ENCODE data around the gene ACAP3. TPM values are rescaled to one million over a fixed set of nuclear protein-coding genes. Genes with fewer than 3 reads are reported as not detected.

The ACAP3 gene
- total and polyA plus RNA-seq, 2 donors (not counting 3 experiments of a cell fraction or from before 2014, with no cell fraction given), result 27.8 to 39.0 TPM

GRCh38 chr1:1314678-1315335 is 7.1 kb upstream of the ACAP3 start:
- H3K27me3 ChIP-seq (ENCODE audit: control insufficient read depth in 2 of 2, insufficient read depth in 2 of 2, low read length in 2 of 2), result no peaks in the 10 kb centered on the region
- dilution Hi-C loops (cut with MboI; ENCODE audit: extremely low pct_ligation_motif_present, low sequenced_read_pairs) (no loop called here), intact Hi-C loops (cut with micrococcal nuclease) (no loop called here)
- FAIRE-seq (no peak), DNase-seq (ENCODE audit: low read depth, low spot score) (no peak)
- no peak overlapping the region for H2AFZ ChIP-seq (ENCODE audit: low read depth, low read length)
- no TSS peak for BruUV-seq (replicated peaks)
- H4K20me1 ChIP-seq (replicated peaks; ENCODE audit: control insufficient read depth, extremely low read depth, insufficient read depth, low read length), result peaks cover 4% of the 10 kb centered on the region
- H3K9me3 ChIP-seq (replicated peaks; ENCODE audit: control insufficient read depth, insufficient read depth, low read length), result no peaks in the 10 kb centered on the region
- H3K4me3 ChIP-seq (replicated peaks in 1 of 3; ENCODE audit: insufficient read depth in 1 of 3, low read depth in 1 of 3, low read length in 3 of 3), result no peak overlapping the region
- TF ChIP-seq CTCF (IDR thresholded peaks at IDR 0.05; ENCODE audit: extremely low read depth in 1 of 2, insufficient read depth in 1 of 2, low read depth in 1 of 2, low read length in 2 of 2) (no peak), POLR2AphosphoS5 (IDR thresholded peaks at IDR 0.05; ENCODE audit: insufficient read depth, low read depth, low read length) (no peak), MYC (IDR thresholded peaks at IDR 0.05; ENCODE audit: low read depth, low read length) (no peak), POLR2A (IDR thresholded peaks at IDR 0.05; ENCODE audit: low read depth, low read length) (no peak), FOS (IDR thresholded peaks at IDR 0.05; ENCODE audit: borderline replicate concordance, insufficient read depth, low read length) (no peak), EZH2 (IDR thresholded peaks at IDR 0.05; ENCODE audit: borderline replicate concordance, low read depth, low read length, severe bottlenecking) (no peak), JUN (IDR thresholded peaks at IDR 0.05; ENCODE audit: borderline replicate concordance, insufficient read depth, insufficient read length, low read depth) (no peak)
- H3K79me2 ChIP-seq (ENCODE audit: control insufficient read depth, insufficient read depth, low read length), result peaks cover 4% of the 10 kb centered on the region
- H3K9me1 ChIP-seq (replicated peaks; ENCODE audit: control insufficient read depth, extremely low read depth, insufficient read depth, low read length), result no peaks in the 10 kb centered on the region
- ChIA-PET POLR2A (no interaction called here), CTCF (no interaction called here)
- H3K4me1 ChIP-seq (ENCODE audit: control insufficient read depth, extremely low read depth, insufficient read depth, low read length), result no peaks in the 10 kb centered on the region
- H3K36me3 ChIP-seq (ENCODE audit: control insufficient read depth in 2 of 2, extremely low read depth in 1 of 2, insufficient read depth in 2 of 2, low read length in 2 of 2), result peaks cover 0 to 45% of the 10 kb centered on the region in 2 experiments
- no peak overlapping the region for H3K27ac ChIP-seq (ENCODE audit: insufficient read depth, low read depth, low read length)
- H3K4me2 ChIP-seq (ENCODE audit: insufficient read depth, low read length), result no peak overlapping the region
- H3K9ac ChIP-seq (replicated peaks; ENCODE audit: extremely low read depth, insufficient read depth, low read length), result no peak overlapping the region

Measured in endothelial cell of umbilical vein (primary cell).